D721Med (cell line): ENCODE results near the gene GCSH.

Experiments used
- DNase-seq: peaks from one replicate; pipeline ENCODE4 v3.0.0; 2011; ENCODE audit warnings: low spot score; ENCODE audit not compliant: insufficient read length
- FAIRE-seq: peaks from 2 replicates; lab custom pipeline; 2011; peaks lifted over from hg19 to GRCh38; lab: Jason Lieb, UNC
- TF ChIP-seq, protein P1 (sequence below): IDR thresholded peaks from 2 replicates; pipeline ENCODE4 v1.5.1; 2012; ENCODE audit warnings: mild to moderate bottlenecking, control low read depth; ENCODE audit not compliant: insufficient read depth; ENCODE audit errors: missing control alignments

Gene GCSH

DNA sequence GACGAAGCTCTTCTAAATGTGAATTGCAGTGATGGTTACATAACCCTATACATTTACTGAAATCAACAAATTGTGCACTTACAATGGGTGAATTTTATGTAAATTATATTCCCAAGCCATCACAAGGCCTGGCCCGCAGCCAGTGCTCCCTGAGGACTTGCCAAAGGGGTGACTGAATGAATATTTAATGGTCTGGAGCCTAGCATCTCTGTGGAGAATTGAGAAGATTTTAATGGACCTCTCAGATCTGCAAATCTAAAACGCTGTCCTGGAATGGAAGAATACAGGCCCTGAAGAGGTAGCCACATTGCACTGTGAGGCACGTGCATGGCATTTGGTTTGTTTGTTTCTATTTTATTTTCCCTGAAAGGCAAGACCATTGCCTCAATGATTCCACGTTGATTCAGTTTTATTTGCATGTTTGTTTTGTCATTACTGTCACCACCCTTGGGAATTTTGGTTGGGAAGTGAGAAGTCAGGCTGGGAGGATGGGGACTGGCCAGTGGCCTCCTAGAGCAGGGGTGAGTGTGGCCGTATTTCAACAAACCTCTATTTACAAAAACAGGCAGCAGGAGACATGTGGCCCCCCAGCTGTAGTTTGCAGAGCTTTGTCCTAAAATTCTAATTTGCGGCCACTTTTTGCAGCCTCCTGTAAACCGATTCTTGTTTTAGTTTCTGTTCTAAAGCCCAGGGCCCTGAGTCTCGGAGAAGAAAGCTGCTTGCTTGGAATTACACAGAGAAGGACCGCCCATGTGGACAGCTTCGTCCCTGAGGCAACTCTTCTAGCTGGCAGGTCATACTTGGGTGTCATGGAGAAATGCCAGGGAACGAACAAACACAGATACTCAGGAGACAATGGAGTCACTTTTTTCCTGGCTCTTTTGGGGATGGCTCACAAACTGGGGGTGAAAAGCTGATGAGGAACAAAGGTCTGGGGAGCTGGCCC lies 40.5 kb upstream of the GCSH start:
- DNase-seq (no peak), FAIRE-seq (no peak)
- TF ChIP-seq, protein P1, sequence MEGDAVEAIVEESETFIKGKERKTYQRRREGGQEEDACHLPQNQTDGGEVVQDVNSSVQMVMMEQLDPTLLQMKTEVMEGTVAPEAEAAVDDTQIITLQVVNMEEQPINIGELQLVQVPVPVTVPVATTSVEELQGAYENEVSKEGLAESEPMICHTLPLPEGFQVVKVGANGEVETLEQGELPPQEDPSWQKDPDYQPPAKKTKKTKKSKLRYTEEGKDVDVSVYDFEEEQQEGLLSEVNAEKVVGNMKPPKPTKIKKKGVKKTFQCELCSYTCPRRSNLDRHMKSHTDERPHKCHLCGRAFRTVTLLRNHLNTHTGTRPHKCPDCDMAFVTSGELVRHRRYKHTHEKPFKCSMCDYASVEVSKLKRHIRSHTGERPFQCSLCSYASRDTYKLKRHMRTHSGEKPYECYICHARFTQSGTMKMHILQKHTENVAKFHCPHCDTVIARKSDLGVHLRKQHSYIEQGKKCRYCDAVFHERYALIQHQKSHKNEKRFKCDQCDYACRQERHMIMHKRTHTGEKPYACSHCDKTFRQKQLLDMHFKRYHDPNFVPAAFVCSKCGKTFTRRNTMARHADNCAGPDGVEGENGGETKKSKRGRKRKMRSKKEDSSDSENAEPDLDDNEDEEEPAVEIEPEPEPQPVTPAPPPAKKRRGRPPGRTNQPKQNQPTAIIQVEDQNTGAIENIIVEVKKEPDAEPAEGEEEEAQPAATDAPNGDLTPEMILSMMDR = no peak

DNA sequence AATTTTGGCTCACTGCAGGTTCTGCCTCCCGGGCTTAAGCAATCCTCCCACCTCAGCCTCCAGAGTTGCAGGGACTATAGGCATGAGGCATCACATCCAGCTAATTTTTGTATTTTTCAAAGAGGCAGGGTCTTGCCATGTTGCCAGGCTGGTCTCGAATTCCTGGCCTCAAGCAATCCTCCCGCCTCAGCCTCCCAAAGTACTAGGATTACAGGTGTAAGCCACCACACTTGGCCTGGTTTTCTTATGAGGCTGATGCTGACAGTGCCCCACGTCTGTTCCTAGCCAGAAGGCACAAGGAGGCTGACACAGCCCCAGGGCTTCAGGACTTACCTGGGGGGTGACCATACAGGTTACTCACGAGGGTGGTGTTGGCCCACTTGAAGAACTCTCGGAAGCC lies 33.9 kb upstream of the GCSH start:
- TF ChIP-seq, protein P1 = no peak
- FAIRE-seq (no peak), DNase-seq (no peak)

DNA sequence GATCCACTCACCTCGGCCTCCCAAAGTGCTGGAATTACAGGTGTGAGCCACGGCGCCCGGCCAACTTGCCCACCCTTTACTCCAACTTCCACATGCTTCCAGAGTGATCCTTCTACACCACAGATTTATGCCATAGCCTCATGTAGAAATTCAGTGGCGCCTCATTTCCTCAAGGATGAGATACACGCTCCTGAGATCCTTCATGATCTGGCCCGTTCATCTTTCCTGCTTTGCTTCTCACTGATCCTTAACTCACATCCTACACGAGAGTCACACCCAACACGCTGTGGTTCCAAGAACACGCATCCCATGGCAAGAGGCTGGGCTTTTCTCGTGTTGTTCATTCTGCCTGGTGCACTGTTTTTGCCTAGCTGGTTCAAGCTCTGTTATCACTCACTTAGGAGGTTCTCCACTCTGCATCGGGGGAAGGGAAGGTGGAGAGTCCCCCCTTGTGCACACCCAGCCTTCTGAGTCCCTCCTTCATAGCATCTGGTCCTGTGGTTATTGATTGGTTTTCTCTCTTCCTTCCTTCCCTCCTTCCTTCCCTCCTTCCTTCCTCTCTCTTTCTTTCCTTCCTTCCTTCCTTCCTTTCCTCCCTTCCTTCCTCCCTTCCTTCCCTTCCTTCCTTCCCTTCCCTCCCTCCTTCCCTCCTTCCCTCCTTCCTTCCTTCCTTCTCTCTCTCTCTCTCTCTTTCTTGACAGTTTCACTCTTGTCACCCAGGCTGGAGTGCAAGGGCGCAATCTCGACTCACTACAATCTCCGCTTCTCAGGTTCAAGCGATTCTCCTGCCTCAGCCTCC lies 32.7 kb upstream of the GCSH start:
- TF ChIP-seq, protein P1 = no peak
- FAIRE-seq (no peak), DNase-seq (no peak)

DNA sequence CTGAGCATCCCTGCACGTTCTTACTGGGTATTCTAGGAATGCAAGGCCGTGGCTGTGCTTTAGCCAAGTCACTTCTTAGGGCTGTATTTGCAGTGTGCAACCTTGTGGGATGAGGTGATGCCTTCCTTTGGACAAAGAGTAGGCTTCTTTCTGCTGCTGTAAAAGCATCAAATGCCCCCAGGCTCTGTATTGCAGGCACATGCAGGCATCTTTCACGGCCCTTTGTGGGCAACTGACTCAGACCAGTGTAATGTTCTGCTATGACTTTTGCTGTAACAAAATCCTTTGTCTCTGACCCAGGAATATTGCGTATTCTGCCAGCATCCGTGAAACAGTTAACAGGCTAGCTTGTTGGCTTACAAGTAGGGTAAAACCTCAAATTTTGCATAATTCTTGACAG lies 30.9 kb upstream of the GCSH start:
- DNase-seq (no peak), FAIRE-seq (no peak)
- TF ChIP-seq, protein P1 = no peak

DNA sequence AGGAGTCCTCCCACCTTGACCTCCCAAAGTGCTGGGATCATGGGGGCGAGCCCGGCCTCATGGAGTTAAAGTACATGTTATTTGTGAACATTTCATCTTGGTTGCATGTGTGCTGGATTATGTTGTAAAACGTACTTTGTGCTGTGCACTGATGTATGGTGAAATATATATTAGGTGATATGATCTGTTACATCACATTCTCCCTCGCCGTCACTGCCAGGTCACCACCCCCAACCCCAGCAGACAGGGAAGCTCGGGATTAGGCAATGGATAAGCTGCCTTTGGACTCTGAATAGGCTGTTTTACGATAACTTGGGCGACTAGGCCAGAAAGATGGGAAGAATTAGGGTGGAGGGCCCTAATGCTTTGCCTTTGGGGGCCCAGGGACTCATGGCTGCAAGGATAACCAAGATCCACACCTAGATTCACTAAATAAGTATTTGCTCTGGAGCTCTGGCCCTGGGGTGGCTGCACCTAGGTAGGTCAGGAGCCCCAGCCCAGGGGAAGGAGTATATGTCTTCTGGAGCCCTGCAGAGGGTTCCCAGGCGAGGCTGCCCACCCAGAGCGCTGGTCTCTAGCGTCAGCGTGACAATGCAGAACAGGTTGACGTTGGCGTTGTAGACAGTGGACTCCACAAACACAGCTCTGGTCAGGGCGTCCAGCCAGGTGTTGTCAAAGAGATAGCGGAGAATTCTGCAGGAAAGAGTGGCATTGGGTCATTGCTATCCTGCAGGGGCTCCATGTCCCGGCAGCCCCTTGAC lies 27.1 kb upstream of the GCSH start:
- TF ChIP-seq, protein P1 = no peak
- no peak for FAIRE-seq
- DNase-seq = no peak

DNA sequence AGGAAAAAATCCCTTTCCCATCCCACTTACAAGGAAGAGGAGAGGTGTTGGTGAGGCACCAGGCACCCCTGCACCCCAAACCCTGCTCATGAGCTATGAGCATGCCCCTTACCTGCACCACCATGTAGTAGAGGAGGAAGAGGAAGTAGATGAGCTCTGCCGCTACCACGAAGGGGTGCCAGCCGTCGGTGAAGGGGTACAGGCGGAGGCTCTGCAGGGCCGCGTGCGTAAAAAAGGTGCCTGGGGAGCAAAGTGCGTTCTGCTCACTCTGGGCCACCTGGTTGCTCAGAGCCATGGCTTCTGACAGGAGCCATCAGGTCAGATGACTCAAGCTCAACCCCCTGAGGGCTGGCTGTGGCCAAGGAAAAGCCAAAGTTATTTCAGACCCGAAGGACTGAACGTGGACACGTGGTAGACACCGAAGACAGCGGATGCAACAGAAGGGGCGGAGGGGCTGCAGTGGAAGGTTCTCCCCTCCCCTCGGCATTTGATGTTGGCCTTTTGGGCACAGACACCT lies 25.3 kb upstream of the GCSH start:
- FAIRE-seq = no peak
- TF ChIP-seq, protein P1 = no peak
- DNase-seq = no peak
